Urinary bladder (tissue), 4 donors: ENCODE results near the gene LRCH1. TPM values are rescaled to one million over a fixed set of nuclear protein-coding genes. Genes with fewer than 3 reads are reported as not detected.
"Not testable (repeated sequence)": the region's sequence is repeated elsewhere in the genome, so short reads cannot be mapped to it uniquely, and the experiment has no call there.

Experiments used
- DNase-seq: peaks from one replicate; pipeline ENCODE4 v3.0.0-alpha.2; 2015; ENCODE audit errors: extremely low spot score
- H3K27ac ChIP-seq: one replicate; pipeline ENCODE4 v1.5.1; 2013; ENCODE audit warnings: low read depth, mild to moderate bottlenecking, moderate library complexity
- H3K36me3 ChIP-seq: one replicate; pipeline ENCODE4 v1.6.1; 2013; ENCODE audit warnings: mild to moderate bottlenecking, moderate library complexity; ENCODE audit not compliant: insufficient read depth
- H3K4me1 ChIP-seq: one replicate; pipeline ENCODE4 v1.6.1; 2013; ENCODE audit warnings: mild to moderate bottlenecking, moderate library complexity; ENCODE audit not compliant: insufficient read depth
- H3K4me3 ChIP-seq: one replicate; pipeline ENCODE4 v1.5.1; 2013; ENCODE audit warnings: low read depth, low read length
- WGBS: extraction: QIAGEN DNeasy Blood & Tissue Kit; methylation state at CpG from one replicate; pipeline ENCODE4 v1.1.7; 2013; 5-methylcytosine and 5-hydroxymethylcytosine counted together
- polyA plus RNA-seq: library from polyadenylated mRNA; stranded (reverse); fragments of 200-250 nt; gene quantifications from one replicate; pipeline ENCODE4 v1.2.3, GENCODE V29; 2013
- total RNA-seq: library from RNA; depleted of rRNA; stranded (reverse); fragments of >200 nt; gene quantifications from one replicate; pipeline ENCODE4 v1.2.3, GENCODE V29; 2014
- donor health status: healthy with polysubstance abuse.
- donor health status: healthy.

LRCH1 gene
- total RNA-seq (34.4 TPM), polyA plus RNA-seq (17.8 TPM)

- DNase-seq = peak; percentile 79
- H3K36me3 ChIP-seq = no peaks in the 10 kb centered on the region
- peak within 1 kb of the TSS; percentile 84 for H3K27ac ChIP-seq
- peak within 1 kb of the TSS; percentile 77 for H3K4me3 ChIP-seq
- H3K4me1 ChIP-seq = no peaks in the 10 kb centered on the region
- WGBS = under 1% methylated on average over 63 of the region's 66 CpGs
Measured at GRCh38 chr13:46552889-46553520, at the start of gene LRCH1. LRCH1 (plus strand) TSS chr13:46553170; CDS start chr13:46553397, 227 bp downstream.

GRCh38 chr13:46504036-46504435 is 48.9 kb upstream of the LRCH1 start:
- Histone ChIP-seq H3K4me3 (no peak overlapping the region), H3K27ac (no peak overlapping the region), H3K36me3 (no peaks in the 10 kb centered on the region), H3K4me1 (no peaks in the 10 kb centered on the region)
- DNase-seq = no peak
- 96% methylated on average over 2 of the region's 2 CpGs for WGBS

- no peak for DNase-seq
- H3K4me3 ChIP-seq = no peak overlapping the region
- H3K27ac ChIP-seq = no peak overlapping the region
- WGBS = 60% methylated on average over 1 of the region's 1 CpG
- no peaks in the 10 kb centered on the region for H3K4me1 ChIP-seq
- no peaks in the 10 kb centered on the region for H3K36me3 ChIP-seq
Measured at GRCh38 chr13:46507981-46508380, 45.0 kb upstream of the LRCH1 start.

- Histone ChIP-seq H3K4me1 (no peaks in the 10 kb centered on the region), H3K36me3 (no peaks in the 10 kb centered on the region), H3K4me3 (no peak overlapping the region), H3K27ac (no peak overlapping the region)
- 89% methylated on average over 4 of the region's 4 CpGs for WGBS
- DNase-seq = no peak
Measured at GRCh38 chr13:46509981-46510380, 43.0 kb upstream of the LRCH1 start.

- Histone ChIP-seq H3K27ac (no peak overlapping the region), H3K4me3 (no peak overlapping the region), H3K4me1 (no peaks in the 10 kb centered on the region), H3K36me3 (no peaks in the 10 kb centered on the region)
- no peak for DNase-seq
- WGBS = 72% methylated on average over 2 of the region's 2 CpGs
Measured at GRCh38 chr13:46515803-46516202, 37.2 kb upstream of the LRCH1 start.

- no peaks in the 10 kb centered on the region for H3K4me1 ChIP-seq
- H3K27ac ChIP-seq = no peak overlapping the region
- no peak overlapping the region for H3K4me3 ChIP-seq
- H3K36me3 ChIP-seq = no peaks in the 10 kb centered on the region
- no peak for DNase-seq
- 68% methylated on average over 4 of the region's 4 CpGs for WGBS
Measured at GRCh38 chr13:46516599-46517338, 36.2 kb upstream of the LRCH1 start.

- not testable (repeated sequence) for H3K36me3 ChIP-seq, DNase-seq, H3K4me3 ChIP-seq, H3K4me1 ChIP-seq, H3K27ac ChIP-seq
- 79% methylated on average over 5 of the region's 5 CpGs for WGBS
Measured at GRCh38 chr13:46517748-46518147, 35.2 kb upstream of the LRCH1 start.

- H3K4me3 ChIP-seq = no peak overlapping the region
- WGBS = 94% methylated on average over 4 of the region's 4 CpGs
- no peak overlapping the region for H3K27ac ChIP-seq
Measured at GRCh38 chr13:46519182-46519581, 33.8 kb upstream of the LRCH1 start.

GRCh38 chr13:46520166-46520565 is 32.8 kb upstream of the LRCH1 start:
- DNase-seq = no peak
- WGBS = 79% methylated on average over 2 of the region's 2 CpGs
- Histone ChIP-seq H3K4me3 (no peak overlapping the region), H3K27ac (no peak overlapping the region), H3K36me3 (no peaks in the 10 kb centered on the region), H3K4me1 (no peaks in the 10 kb centered on the region)

More at GRCh38 chr13:46519182-46519581, 33.8 kb upstream of the LRCH1 start:
- no peaks in the 10 kb centered on the region for H3K4me1 ChIP-seq
- no peak for DNase-seq
- H3K36me3 ChIP-seq = no peaks in the 10 kb centered on the region

GRCh38 chr13:46521486-46521885 is 31.5 kb upstream of the LRCH1 start:
- no peak overlapping the region for H3K27ac ChIP-seq
- no peak overlapping the region for H3K4me3 ChIP-seq
- no peaks in the 10 kb centered on the region for H3K4me1 ChIP-seq
- DNase-seq = no peak
- 57% methylated on average over 3 of the region's 3 CpGs for WGBS
- H3K36me3 ChIP-seq = no peaks in the 10 kb centered on the region

- Histone ChIP-seq H3K36me3 (no peaks in the 10 kb centered on the region), H3K4me3 (no peak overlapping the region), H3K27ac (no peak overlapping the region), H3K4me1 (no peaks in the 10 kb centered on the region)
- 42% methylated on average over 4 of the region's 4 CpGs for WGBS
- no peak for DNase-seq
Measured at GRCh38 chr13:46521921-46522747, 30.8 kb upstream of the LRCH1 start.

GRCh38 chr13:46522748-46523030 is 30.3 kb upstream of the LRCH1 start:
- DNase-seq = no peak
- Histone ChIP-seq H3K27ac (no peak overlapping the region), H3K4me3 (no peak overlapping the region), H3K36me3 (no peaks in the 10 kb centered on the region), H3K4me1 (no peaks in the 10 kb centered on the region)

- no peak for DNase-seq
- H3K4me1 ChIP-seq = no peaks in the 10 kb centered on the region
- H3K36me3 ChIP-seq = no peaks in the 10 kb centered on the region
- H3K4me3 ChIP-seq = no peak overlapping the region
- no peak overlapping the region for H3K27ac ChIP-seq
- WGBS = 57% methylated on average over 2 of the region's 2 CpGs
Measured at GRCh38 chr13:46523972-46524752, 28.8 kb upstream of the LRCH1 start.
